Endothelial cell of umbilical vein (primary cell): ENCODE data around the gene OTUD6A. TPM values are rescaled to one million over a fixed set of nuclear protein-coding genes. Genes with fewer than 3 reads are reported as not detected.
A peak's percentile ranks its signal among the peaks of the same experiment; 100 is the strongest.

Experiments
- BruUV-seq: library from RNA; stranded (reverse); fragments of 400-500 nt; replicated peaks from 2 replicates; lab custom pipeline; 2021; lab: Mats Ljungman, UMichigan
- CTCF ChIA-PET: fragments of 300-600, 350-600 bp; sonication (Branson Sonifier 250); formaldehyde crosslinking; loops from one replicate; lab custom pipeline; 2021; ENCODE audit warnings: antibody characterized with exemption, inconsistent platforms; lab: Charles Lee
- POLR2A ChIA-PET: fragments of 300-600, 350-600 bp; sonication (Branson Sonifier 250); formaldehyde crosslinking; loops from one replicate; lab custom pipeline; 2021; ENCODE audit warnings: antibody characterized with exemption, inconsistent platforms; lab: Charles Lee
- DNase-seq: peaks from one replicate; pipeline ENCODE4 v3.0.0-alpha.2; 2011; ENCODE audit warnings: low read depth, low spot score
- FAIRE-seq: peaks from 2 replicates; lab custom pipeline; 2011; peaks lifted over from hg19 to GRCh38; lab: Jason Lieb, UNC
- H2AFZ ChIP-seq: 2 replicates; pipeline ENCODE4 v1.6.0; 2012; ENCODE audit warnings: low read depth, low read length, control low read depth, inconsistent platforms
- H3K27ac ChIP-seq: 2 replicates; pipeline ENCODE4 v1.5.1; 2011; ENCODE audit warnings: low read depth, mild to moderate bottlenecking, control low read depth, low read length, moderate library complexity; ENCODE audit not compliant: insufficient read depth
- H3K27me3 ChIP-seq, 2 experiments: 2 replicates each; pipeline versions ENCODE4 v1.6.0 to v1.6.1; 2011; ENCODE audit warnings: low read length in 2 of 2, mixed read lengths in 1 of 2; ENCODE audit not compliant: control insufficient read depth in 2 of 2, insufficient read depth in 2 of 2
- H3K36me3 ChIP-seq, 2 experiments: 2 replicates in 1 of 2; 3 replicates in 1 of 2; pipeline ENCODE4 v1.5.1; 2011; ENCODE audit warnings: low read length in 2 of 2, mild to moderate bottlenecking in 1 of 2, moderate library complexity in 1 of 2; ENCODE audit not compliant: control insufficient read depth in 2 of 2, insufficient read depth in 2 of 2; ENCODE audit errors: extremely low read depth in 1 of 2
- H3K4me1 ChIP-seq: 3 replicates; pipeline ENCODE4 v1.5.1; 2011; ENCODE audit warnings: mild to moderate bottlenecking, low read length; ENCODE audit not compliant: control insufficient read depth, insufficient read depth; ENCODE audit errors: extremely low read depth
- H3K4me2 ChIP-seq: 2 replicates; pipeline ENCODE4 v1.6.1; 2011; ENCODE audit warnings: low read length, control low read depth, mixed read lengths; ENCODE audit not compliant: insufficient read depth
- H3K4me3 ChIP-seq, 3 experiments: fragments of 200-600 bp in 1 of 3; sonication (generic), shearing (Covaris generic) in 1 of 3; replicated peaks in 1 of 3; 2 replicates each; pipeline ENCODE4 v1.5.1; 2011 to 2016; ENCODE audit warnings: control low read depth in 3 of 3, low read length in 3 of 3, mild to moderate bottlenecking in 2 of 3, inconsistent platforms in 1 of 3, low read depth in 1 of 3, moderate library complexity in 1 of 3; ENCODE audit not compliant: insufficient read depth in 1 of 3
- H3K79me2 ChIP-seq: 2 replicates; pipeline ENCODE4 v1.6.0; 2012; ENCODE audit warnings: low read length, inconsistent platforms; ENCODE audit not compliant: control insufficient read depth, insufficient read depth
- H3K9ac ChIP-seq: replicated peaks from 2 replicates; pipeline ENCODE3; 2011; ENCODE audit warnings: low read length, control low read depth; ENCODE audit not compliant: insufficient read depth; ENCODE audit errors: extremely low read depth
- H3K9me1 ChIP-seq: replicated peaks from 3 replicates; pipeline ENCODE4 v1.6.0; 2011; ENCODE audit warnings: mild to moderate bottlenecking, low read length; ENCODE audit not compliant: control insufficient read depth, insufficient read depth; ENCODE audit errors: extremely low read depth
- H3K9me3 ChIP-seq: replicated peaks from 2 replicates; pipeline ENCODE4 v1.5.1; 2012; ENCODE audit warnings: low read length, inconsistent platforms; ENCODE audit not compliant: control insufficient read depth, insufficient read depth
- H4K20me1 ChIP-seq: replicated peaks from 2 replicates; pipeline ENCODE3; 2011; ENCODE audit warnings: mild to moderate bottlenecking, low read length; ENCODE audit not compliant: control insufficient read depth, insufficient read depth; ENCODE audit errors: extremely low read depth
- EZH2 ChIP-seq: IDR thresholded peaks from 2 replicates; pipeline ENCODE4 v1.6.1; 2012; ENCODE audit warnings: borderline replicate concordance, low read depth, mild to moderate bottlenecking, moderate library complexity, low read length, inconsistent platforms; ENCODE audit not compliant: severe bottlenecking
- FOS ChIP-seq: IDR thresholded peaks from 2 replicates; pipeline ENCODE4 v1.6.1; 2011; ENCODE audit warnings: mild to moderate bottlenecking, low read length, moderate library complexity, borderline replicate concordance; ENCODE audit not compliant: insufficient read depth
- GATA2 ChIP-seq: IDR thresholded peaks from 2 replicates; pipeline ENCODE4 v1.7.0; 2011; ENCODE audit warnings: low read depth, mild to moderate bottlenecking, moderate library complexity, mixed read lengths, low read length; ENCODE audit not compliant: insufficient read length, insufficient read depth
- JUN ChIP-seq: IDR thresholded peaks from 2 replicates; pipeline ENCODE4 v1.6.1; 2011; ENCODE audit warnings: borderline replicate concordance, low read depth; ENCODE audit not compliant: insufficient read length, insufficient read depth
- MYC ChIP-seq: IDR thresholded peaks from one replicate; pipeline ENCODE4 v1.6.1; 2011; ENCODE audit warnings: mild to moderate bottlenecking, low read depth, low read length
- POLR2A ChIP-seq: IDR thresholded peaks from 2 replicates; pipeline ENCODE4 v1.6.1; 2012; ENCODE audit warnings: low read depth, mild to moderate bottlenecking, control low read depth, low read length
- POLR2AphosphoS5 ChIP-seq: IDR thresholded peaks from 2 replicates; pipeline ENCODE4 v1.6.1; 2012; ENCODE audit warnings: low read depth, mild to moderate bottlenecking, control low read depth, low read length, moderate library complexity; ENCODE audit not compliant: insufficient read depth
- dilution Hi-C: fragments of 300-500 bp; cut with MboI; formaldehyde crosslinking; loops from one replicate; pipeline ENCODE4 v1.15.0; 2019; ENCODE audit warnings: low sequenced_read_pairs; ENCODE audit not compliant: extremely low pct_ligation_motif_present
- intact Hi-C: fragments of 100-400 bp; cut with micrococcal nuclease; formaldehyde crosslinking; loops from one replicate; pipeline ENCODE4 v1.10.0; 2022
- polyA plus RNA-seq, 4 experiments: library from polyadenylated mRNA; depleted of rRNA in 3 of 4; stranded (reverse) in 3 of 4; unstranded in 1 of 4; fragments of >200 nt; gene quantifications; 2 replicates each; pipeline versions ENCODE4 v1.2.1 to v1.2.3, GENCODE V29; 2011 to 2012; ENCODE audit warnings: missing spikeins in 1 of 4
- total RNA-seq: library from RNA; stranded (reverse); gene quantifications from 2 replicates; pipeline ENCODE4 v1.2.3, GENCODE V29; 2021
- TF ChIP-seq, protein P1 (sequence below), 2 donors: IDR thresholded peaks; 1 replicate in 1 of 2; 2 replicates in 1 of 2; pipeline ENCODE4 v1.5.1; 2011; ENCODE audit warnings: low read length in 2 of 2, mild to moderate bottlenecking in 2 of 2, moderate library complexity in 2 of 2, control low read depth in 1 of 2, inconsistent platforms in 1 of 2, low read depth in 1 of 2; ENCODE audit not compliant: insufficient read depth in 1 of 2; ENCODE audit errors: extremely low read depth in 1 of 2
- TF ChIP-seq, protein P2 (sequence below): IDR thresholded peaks from 2 replicates; pipeline ENCODE4 v1.6.1; 2011; ENCODE audit not compliant: insufficient read depth, insufficient read length

OTUD6A gene
- total and polyA plus RNA-seq, 2 donors (not counting 3 experiments of a cell fraction or from before 2014, with no cell fraction given), result not detected

DNA sequence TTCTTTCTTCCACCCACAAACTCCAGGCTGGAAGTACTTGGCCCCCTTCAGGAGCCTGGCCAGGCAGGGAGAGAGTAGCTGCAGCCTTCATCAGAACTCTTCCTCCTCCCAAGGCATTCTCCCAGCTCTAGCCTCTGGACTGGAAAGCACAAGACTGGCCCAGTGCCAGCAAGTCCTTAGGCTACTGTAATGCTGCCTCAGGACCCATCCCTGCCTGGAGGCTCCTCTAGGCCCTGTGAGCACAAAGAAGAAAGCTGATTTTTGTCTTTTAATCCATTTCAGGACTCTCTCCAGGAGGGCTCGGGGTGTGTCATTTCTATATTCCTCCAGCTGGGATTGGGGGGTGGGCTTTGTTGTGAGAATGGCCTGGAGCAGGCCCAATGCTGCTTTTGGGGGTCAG lies 23.3 kb upstream of the OTUD6A start:
- Histone ChIP-seq H3K79me2 (no peaks in the 10 kb centered on the region), H3K4me1 (peaks cover 2% of the 10 kb centered on the region), H3K9me1 (no peaks in the 10 kb centered on the region), H4K20me1 (no peaks in the 10 kb centered on the region), H3K27me3 (no peaks in the 10 kb centered on the region), H2AFZ (no peak overlapping the region), H3K36me3 (no peaks in the 10 kb centered on the region), H3K9me3 (no peaks in the 10 kb centered on the region), H3K27ac (no peak overlapping the region), H3K9ac (no peak overlapping the region), H3K4me2 (no peak overlapping the region), H3K4me3 (no peak overlapping the region)
- ChIA-PET POLR2A (interaction anchor here (0.6 kb wide), 1 partner anchor 54 kb away, joined by 3 read pairs; no protein-coding TSS in a partner anchor), CTCF (interaction anchor here (0.9 to 9.0 kb wide), 3 partner anchors 8 to 614 kb away, joined by 3 to 207 read pairs (median 4); no protein-coding TSS in a partner anchor)
- FAIRE-seq (peak; percentile 81), DNase-seq (no peak)
- intact Hi-C loops (no loop called here), dilution Hi-C loops (no loop called here)
- no TSS peak for BruUV-seq
- TF ChIP-seq POLR2AphosphoS5 (no peak), FOS (no peak), GATA2 (no peak), MYC (no peak), JUN (no peak), EZH2 (no peak), POLR2A (no peak)
- TF ChIP-seq, protein P1, sequence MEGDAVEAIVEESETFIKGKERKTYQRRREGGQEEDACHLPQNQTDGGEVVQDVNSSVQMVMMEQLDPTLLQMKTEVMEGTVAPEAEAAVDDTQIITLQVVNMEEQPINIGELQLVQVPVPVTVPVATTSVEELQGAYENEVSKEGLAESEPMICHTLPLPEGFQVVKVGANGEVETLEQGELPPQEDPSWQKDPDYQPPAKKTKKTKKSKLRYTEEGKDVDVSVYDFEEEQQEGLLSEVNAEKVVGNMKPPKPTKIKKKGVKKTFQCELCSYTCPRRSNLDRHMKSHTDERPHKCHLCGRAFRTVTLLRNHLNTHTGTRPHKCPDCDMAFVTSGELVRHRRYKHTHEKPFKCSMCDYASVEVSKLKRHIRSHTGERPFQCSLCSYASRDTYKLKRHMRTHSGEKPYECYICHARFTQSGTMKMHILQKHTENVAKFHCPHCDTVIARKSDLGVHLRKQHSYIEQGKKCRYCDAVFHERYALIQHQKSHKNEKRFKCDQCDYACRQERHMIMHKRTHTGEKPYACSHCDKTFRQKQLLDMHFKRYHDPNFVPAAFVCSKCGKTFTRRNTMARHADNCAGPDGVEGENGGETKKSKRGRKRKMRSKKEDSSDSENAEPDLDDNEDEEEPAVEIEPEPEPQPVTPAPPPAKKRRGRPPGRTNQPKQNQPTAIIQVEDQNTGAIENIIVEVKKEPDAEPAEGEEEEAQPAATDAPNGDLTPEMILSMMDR (IDR thresholded peaks at IDR 0.05; ENCODE audit: extremely low read depth in 1 of 2, insufficient read depth in 1 of 2, low read depth in 1 of 2, low read length in 2 of 2), result no peak
- TF ChIP-seq, protein P2, sequence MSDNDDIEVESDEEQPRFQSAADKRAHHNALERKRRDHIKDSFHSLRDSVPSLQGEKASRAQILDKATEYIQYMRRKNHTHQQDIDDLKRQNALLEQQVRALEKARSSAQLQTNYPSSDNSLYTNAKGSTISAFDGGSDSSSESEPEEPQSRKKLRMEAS, result no peak
